Astrocyte (in vitro differentiated cells and primary cell): Measurements from ENCODE around the gene GMPR. TPM values are rescaled to one million over a fixed set of nuclear protein-coding genes. Genes with fewer than 3 reads are reported as not detected.
"Not testable (repeated sequence)": the region's sequence is repeated elsewhere in the genome, so short reads cannot be mapped to it uniquely, and the experiment has no call there.

Source experiments
- DNase-seq: peaks from one replicate; pipeline ENCODE4 v3.0.0-alpha.2; 2010; ENCODE audit warnings: low read depth
- FAIRE-seq: peaks from 2 replicates; lab custom pipeline; 2011; peaks lifted over from hg19 to GRCh38; lab: Jason Lieb, UNC
- H2AFZ ChIP-seq: 2 replicates; pipeline ENCODE4 v1.6.0; 2012; ENCODE audit warnings: low read depth, low read length, inconsistent platforms
- H3K27ac ChIP-seq: 2 replicates; pipeline ENCODE4 v1.5.1; 2011; ENCODE audit warnings: low read depth, low read length, inconsistent platforms
- H3K27me3 ChIP-seq: 2 replicates; pipeline ENCODE4 v1.6.0; 2011; ENCODE audit warnings: low read length, inconsistent platforms; ENCODE audit not compliant: insufficient read depth
- H3K36me3 ChIP-seq: 2 replicates; pipeline ENCODE4 v1.5.1; 2011; ENCODE audit warnings: low read length, inconsistent platforms; ENCODE audit not compliant: insufficient read depth
- H3K4me1 ChIP-seq: 2 replicates; pipeline ENCODE4 v1.5.1; 2011; ENCODE audit warnings: low read length, inconsistent platforms; ENCODE audit not compliant: insufficient read depth
- H3K4me2 ChIP-seq: 2 replicates; pipeline ENCODE4 v1.6.0; 2012; ENCODE audit warnings: low read length, inconsistent platforms
- H3K4me3 ChIP-seq: 2 replicates; pipeline ENCODE4 v1.5.1; 2011; ENCODE audit warnings: low read depth, mild to moderate bottlenecking, low read length, inconsistent platforms; ENCODE audit not compliant: insufficient read depth
- H3K79me2 ChIP-seq: 2 replicates; pipeline ENCODE4 v1.6.0; 2012; ENCODE audit warnings: mild to moderate bottlenecking, low read length, inconsistent platforms; ENCODE audit not compliant: insufficient read depth
- H3K9ac ChIP-seq: 2 replicates; pipeline ENCODE4 v1.6.0; 2012; ENCODE audit warnings: mild to moderate bottlenecking, low read length, inconsistent platforms
- H3K9me3 ChIP-seq: 2 replicates; pipeline ENCODE4 v1.5.1; 2012; ENCODE audit warnings: low read depth, mild to moderate bottlenecking, low read length, inconsistent platforms; ENCODE audit not compliant: insufficient read depth
- H4K20me1 ChIP-seq: 2 replicates; pipeline ENCODE4 v1.6.0; 2012; ENCODE audit warnings: low read length, inconsistent platforms; ENCODE audit not compliant: insufficient read depth
- H3K27ac Mint-ChIP-seq: one replicate; pipeline ENCODE4 v1.8.0; 2021; ENCODE audit warnings: mild to moderate bottlenecking, mixed read lengths; ENCODE audit not compliant: unreplicated experiment
- H3K27me3 Mint-ChIP-seq: one replicate; pipeline ENCODE4 v1.8.0; 2021; ENCODE audit warnings: low read depth, mixed read lengths; ENCODE audit not compliant: unreplicated experiment
- H3K36me3 Mint-ChIP-seq: one replicate; pipeline ENCODE4 v1.8.0; 2021; ENCODE audit warnings: low read depth, mixed read lengths; ENCODE audit not compliant: unreplicated experiment
- H3K4me1 Mint-ChIP-seq: one replicate; pipeline ENCODE4 v1.8.0; 2021; ENCODE audit warnings: low read depth, mixed read lengths; ENCODE audit not compliant: unreplicated experiment
- H3K4me3 Mint-ChIP-seq: one replicate; pipeline ENCODE4 v1.8.0; 2021; ENCODE audit warnings: mild to moderate bottlenecking, moderate library complexity, mixed read lengths; ENCODE audit not compliant: unreplicated experiment
- H3K9me3 Mint-ChIP-seq: one replicate; pipeline ENCODE4 v1.8.0; 2021; ENCODE audit warnings: mild to moderate bottlenecking, mixed read lengths; ENCODE audit not compliant: unreplicated experiment
- CTCF ChIP-seq: IDR thresholded peaks from 2 replicates; pipeline ENCODE4 v1.5.1; 2011; ENCODE audit warnings: low read depth, mild to moderate bottlenecking, inconsistent platforms, low read length, moderate library complexity; ENCODE audit not compliant: insufficient read depth
- EZH2 ChIP-seq: IDR thresholded peaks from 2 replicates; pipeline ENCODE4 v1.6.1; 2012; ENCODE audit warnings: mild to moderate bottlenecking, low read length, inconsistent platforms; ENCODE audit not compliant: insufficient read depth
- total RNA-seq: library from RNA; stranded (reverse); gene quantifications from 2 replicates; pipeline ENCODE4 v1.2.1, GENCODE V29; 2021

The GMPR gene
- total RNA-seq, 1 donor from 2014 or later, result 2.0 TPM

DNA sequence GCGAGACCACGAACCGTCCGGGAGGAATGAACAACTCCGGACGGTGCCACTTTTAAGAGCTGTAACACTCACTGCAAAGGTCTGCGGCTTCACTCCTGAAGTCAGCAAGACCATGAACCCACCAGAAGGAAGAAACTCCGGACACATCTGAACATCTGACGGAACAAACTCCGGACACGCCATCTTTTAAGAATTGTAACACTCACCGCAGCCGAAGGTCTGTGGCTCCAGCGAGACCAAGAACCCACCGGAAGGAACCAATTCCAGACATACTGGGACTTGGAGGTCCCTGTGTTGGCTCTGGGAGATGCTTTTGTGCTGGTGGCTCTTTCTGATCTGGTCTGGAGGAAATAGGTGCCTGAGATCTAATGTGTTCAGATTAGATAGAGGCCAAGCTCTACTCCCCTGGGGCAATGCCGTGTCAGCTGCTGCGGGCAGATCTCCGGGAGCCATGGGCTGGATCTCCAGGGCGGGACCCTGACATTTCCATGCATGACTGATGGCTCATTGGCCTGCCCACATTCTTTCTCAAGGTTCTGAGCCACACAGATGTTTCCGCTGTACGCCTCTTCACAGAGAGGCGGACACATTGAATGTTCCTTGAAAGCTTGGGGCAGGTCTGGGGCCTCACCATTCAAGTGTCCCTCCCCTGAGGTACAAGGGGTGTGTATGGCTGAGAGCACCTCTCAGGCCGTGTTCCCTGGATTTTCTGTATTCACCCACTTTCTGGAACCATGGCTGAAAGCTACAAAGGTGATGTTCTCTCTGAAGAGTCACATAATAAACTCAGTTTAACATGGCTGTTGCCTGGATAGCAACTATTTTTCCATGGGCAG lies 29.3 kb downstream of the GMPR start:
- peaks cover 3% of the 10 kb centered on the region for H3K27me3 ChIP-seq
- no peaks in the 10 kb centered on the region for H3K36me3 ChIP-seq
- no peak overlapping the region for H3K27ac ChIP-seq
- no peak overlapping the region for H3K4me3 ChIP-seq
- H3K79me2 ChIP-seq, result no peaks in the 10 kb centered on the region
- Mint-ChIP-seq H3K27ac (no peak overlapping the region), H3K4me3 (no peak overlapping the region), H3K27me3 (peaks cover 1% of the 10 kb centered on the region), H3K9me3 (peaks cover 2% of the 10 kb centered on the region), H3K4me1 (peaks cover 6% of the 10 kb centered on the region), H3K36me3 (no peaks in the 10 kb centered on the region)
- FAIRE-seq, result no peak
- no peak overlapping the region for H3K4me2 ChIP-seq
- H2AFZ ChIP-seq, result no peak overlapping the region
- no peak for TF ChIP-seq CTCF
- H3K9me3 ChIP-seq, result no peaks in the 10 kb centered on the region
- H3K9ac ChIP-seq, result no peak overlapping the region
- no peak for DNase-seq
- H3K4me1 ChIP-seq, result no peaks in the 10 kb centered on the region
- H4K20me1 ChIP-seq, result no peaks in the 10 kb centered on the region

DNA sequence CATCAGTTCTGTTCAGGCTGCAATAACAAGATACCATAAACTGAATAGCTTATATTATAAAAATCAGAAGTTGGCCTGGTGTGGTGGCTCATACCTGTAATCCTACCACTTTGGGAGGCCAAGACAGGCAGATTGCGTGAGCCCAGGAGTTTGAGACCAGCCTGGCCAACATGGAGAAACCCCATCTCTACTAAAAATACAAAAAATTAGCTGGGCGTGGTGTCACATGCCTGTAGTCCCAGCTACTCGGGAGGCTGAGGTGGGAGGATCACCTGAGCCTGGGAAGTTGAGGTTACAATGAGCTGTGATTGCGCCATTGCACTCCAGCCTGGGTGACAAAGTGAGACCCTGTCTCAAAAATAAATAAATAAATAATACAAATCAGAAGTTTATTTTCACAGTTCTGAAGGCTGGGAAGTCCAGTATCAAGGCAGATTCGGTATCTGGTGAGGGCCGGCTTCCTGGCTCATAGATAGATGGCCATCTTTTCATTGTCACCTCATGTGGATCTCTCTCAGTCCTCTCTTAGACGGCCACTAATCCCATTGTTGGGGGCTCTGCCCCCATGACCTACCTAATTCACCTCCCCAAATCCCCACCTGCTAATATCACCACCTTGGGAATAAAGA lies 31.2 kb downstream of the GMPR start:
- H3K9me3 ChIP-seq, FAIRE-seq, H3K4me2 ChIP-seq, H3K9me3 Mint-ChIP-seq, H3K36me3 Mint-ChIP-seq, H3K4me3 Mint-ChIP-seq, H3K36me3 ChIP-seq, H3K27me3 Mint-ChIP-seq, H2AFZ ChIP-seq, H3K4me1 ChIP-seq, H3K79me2 ChIP-seq, H3K27ac Mint-ChIP-seq, H3K4me3 ChIP-seq, H4K20me1 ChIP-seq, H3K27ac ChIP-seq, H3K27me3 ChIP-seq, H3K9ac ChIP-seq, DNase-seq: not testable (repeated sequence)
- H3K4me1 Mint-ChIP-seq, result peaks cover 23% of the 10 kb centered on the region

DNA sequence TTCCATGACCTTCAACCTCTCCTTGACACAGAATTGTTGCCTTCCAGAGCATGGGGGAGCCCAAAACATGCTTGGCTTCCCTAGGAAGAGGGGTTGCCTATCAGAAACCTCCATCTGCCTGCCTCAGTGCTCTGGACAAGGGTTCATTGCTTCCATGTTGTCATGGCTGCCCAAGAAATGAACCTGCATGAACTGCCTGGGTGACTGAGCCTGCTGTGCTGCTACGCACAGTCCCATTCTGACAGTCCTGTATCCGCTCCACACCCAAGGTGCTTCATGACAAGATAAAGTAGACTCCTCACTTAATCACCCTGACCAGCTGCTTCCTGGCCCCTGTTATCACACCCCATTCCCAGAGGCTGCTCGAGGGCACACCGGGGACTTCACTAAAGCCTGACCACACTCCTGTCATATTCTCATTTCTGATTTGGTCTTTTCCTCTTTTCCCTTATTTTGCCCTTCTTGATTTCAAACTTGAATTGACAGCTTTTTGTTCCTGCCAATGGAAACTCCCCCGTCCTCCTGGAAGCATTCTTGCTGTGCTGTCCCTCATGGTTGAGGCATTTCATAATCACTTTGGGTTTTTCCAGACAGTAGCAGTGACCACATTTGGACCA lies 31.9 kb downstream of the GMPR start:
- FAIRE-seq, result no peak

More for the DNA sequence above, 31.9 kb downstream of the GMPR start:
- Mint-ChIP-seq H3K4me3 (no peak overlapping the region), H3K27ac (no peak overlapping the region), H3K36me3 (no peaks in the 10 kb centered on the region), H3K27me3 (peaks cover 1% of the 10 kb centered on the region), H3K4me1 (peaks cover 29% of the 10 kb centered on the region), H3K9me3 (peaks cover 2% of the 10 kb centered on the region)
- no peak for DNase-seq
- Histone ChIP-seq H3K9me3 (no peaks in the 10 kb centered on the region), H2AFZ (no peak overlapping the region), H3K4me3 (no peak overlapping the region), H3K4me2 (no peak overlapping the region), H3K36me3 (no peaks in the 10 kb centered on the region), H3K4me1 (no peaks in the 10 kb centered on the region), H3K9ac (no peak overlapping the region), H3K27me3 (no peaks in the 10 kb centered on the region), H4K20me1 (no peaks in the 10 kb centered on the region), H3K27ac (no peak overlapping the region), H3K79me2 (no peaks in the 10 kb centered on the region)
- TF ChIP-seq CTCF (no peak), EZH2 (no peak)
